Calu3 (cell line): ENCODE results near the gene ADAMTS7. TPM values are rescaled to one million over a fixed set of nuclear protein-coding genes. Genes with fewer than 3 reads are reported as not detected.
"Not testable (repeated sequence)": the region's sequence is repeated elsewhere in the genome, so short reads cannot be mapped to it uniquely, and the experiment has no call there.

Experiments
- BruUV-seq: library from RNA; stranded (reverse); fragments of 400-500 nt; replicated peaks from 2 replicates; lab custom pipeline; 2021; lab: Mats Ljungman, UMichigan
- CTCF ChIA-PET: fragments of 300-600 bp; sonication (Branson Sonifier 250); formaldehyde crosslinking; loops from one replicate; lab custom pipeline; 2022; ENCODE audit warnings: antibody characterized with exemption; lab: Charles Lee
- DNase-seq: peaks from one replicate; pipeline ENCODE4 v3.0.0; 2022
- H3K27ac Mint-ChIP-seq: one replicate; pipeline ENCODE4 v1.8.0; 2022; ENCODE audit warnings: mixed read lengths; ENCODE audit not compliant: unreplicated experiment
- H3K27me3 Mint-ChIP-seq: one replicate; pipeline ENCODE4 v1.8.0; 2022; ENCODE audit warnings: mixed read lengths; ENCODE audit not compliant: unreplicated experiment
- H3K36me3 Mint-ChIP-seq: one replicate; pipeline ENCODE4 v1.8.0; 2022; ENCODE audit warnings: mild to moderate bottlenecking, moderate library complexity, mixed read lengths; ENCODE audit not compliant: insufficient read depth, unreplicated experiment
- H3K4me1 Mint-ChIP-seq: one replicate; pipeline ENCODE4 v1.8.0; 2022; ENCODE audit warnings: mild to moderate bottlenecking, low read depth, mixed read lengths; ENCODE audit not compliant: unreplicated experiment
- H3K4me3 Mint-ChIP-seq: one replicate; pipeline ENCODE4 v1.8.0; 2022; ENCODE audit warnings: mild to moderate bottlenecking, low read depth, moderate library complexity, mixed read lengths; ENCODE audit not compliant: unreplicated experiment
- H3K9me3 Mint-ChIP-seq: one replicate; pipeline ENCODE4 v1.8.0; 2022; ENCODE audit warnings: low read depth, mixed read lengths; ENCODE audit not compliant: unreplicated experiment
- intact Hi-C: fragments of 100-400 bp; cut with micrococcal nuclease; formaldehyde crosslinking; loops from one replicate; pipeline ENCODE4 v1.10.0; 2022; ENCODE audit not compliant: unreplicated experiment
- total RNA-seq: library from RNA; stranded (reverse); gene quantifications from 2 replicates; pipeline ENCODE4 v1.2.3, GENCODE V29; 2022
- TF ChIP-seq, protein P1 (sequence below): fragments of 200-600 bp; IDR thresholded peaks from one replicate; pipeline ENCODE4 v1.8.0; 2022; ENCODE audit warnings: antibody characterized with exemption; ENCODE audit not compliant: unreplicated experiment

ADAMTS7 gene
- total RNA-seq, 1 experiment from 2014 or later, result 1.4 TPM

DNA sequence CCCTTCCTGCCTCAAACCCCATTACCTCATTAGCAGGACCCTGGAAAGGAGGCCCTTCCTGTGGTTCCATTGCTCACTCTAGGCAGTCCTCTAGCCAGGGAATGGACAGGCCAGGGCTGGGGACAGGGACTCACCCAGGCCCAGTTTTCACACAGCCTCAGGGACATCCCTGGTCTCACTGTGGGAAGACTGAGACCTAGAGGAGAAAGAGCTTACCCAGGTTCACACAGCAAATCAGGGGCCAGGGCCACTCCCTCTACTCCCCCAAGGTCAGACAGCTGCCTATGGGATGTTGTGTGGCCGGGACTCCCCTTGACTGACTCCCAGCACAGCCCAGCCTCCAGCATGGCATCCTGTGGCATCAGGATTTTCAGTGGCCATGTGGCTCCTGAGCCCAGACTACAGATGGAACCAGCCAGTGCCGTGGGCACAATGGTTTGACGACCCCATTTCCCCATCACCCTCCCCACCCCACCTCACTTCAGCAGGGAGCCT lies 49.3 kb downstream of the ADAMTS7 start:
- intact Hi-C loops, result no loop called here
- TF ChIP-seq, protein P1, sequence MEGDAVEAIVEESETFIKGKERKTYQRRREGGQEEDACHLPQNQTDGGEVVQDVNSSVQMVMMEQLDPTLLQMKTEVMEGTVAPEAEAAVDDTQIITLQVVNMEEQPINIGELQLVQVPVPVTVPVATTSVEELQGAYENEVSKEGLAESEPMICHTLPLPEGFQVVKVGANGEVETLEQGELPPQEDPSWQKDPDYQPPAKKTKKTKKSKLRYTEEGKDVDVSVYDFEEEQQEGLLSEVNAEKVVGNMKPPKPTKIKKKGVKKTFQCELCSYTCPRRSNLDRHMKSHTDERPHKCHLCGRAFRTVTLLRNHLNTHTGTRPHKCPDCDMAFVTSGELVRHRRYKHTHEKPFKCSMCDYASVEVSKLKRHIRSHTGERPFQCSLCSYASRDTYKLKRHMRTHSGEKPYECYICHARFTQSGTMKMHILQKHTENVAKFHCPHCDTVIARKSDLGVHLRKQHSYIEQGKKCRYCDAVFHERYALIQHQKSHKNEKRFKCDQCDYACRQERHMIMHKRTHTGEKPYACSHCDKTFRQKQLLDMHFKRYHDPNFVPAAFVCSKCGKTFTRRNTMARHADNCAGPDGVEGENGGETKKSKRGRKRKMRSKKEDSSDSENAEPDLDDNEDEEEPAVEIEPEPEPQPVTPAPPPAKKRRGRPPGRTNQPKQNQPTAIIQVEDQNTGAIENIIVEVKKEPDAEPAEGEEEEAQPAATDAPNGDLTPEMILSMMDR, result no peak
- CTCF ChIA-PET, result no interaction called here
- H3K4me3 Mint-ChIP-seq, result no peak overlapping the region
- no peak overlapping the region for H3K27ac Mint-ChIP-seq
- H3K4me1 Mint-ChIP-seq, result no peaks in the 10 kb centered on the region
- no peaks in the 10 kb centered on the region for H3K36me3 Mint-ChIP-seq
- H3K27me3 Mint-ChIP-seq, result peaks cover 9% of the 10 kb centered on the region
- no TSS peak for BruUV-seq
- DNase-seq, result no peak
- H3K9me3 Mint-ChIP-seq, result no peaks in the 10 kb centered on the region

DNA sequence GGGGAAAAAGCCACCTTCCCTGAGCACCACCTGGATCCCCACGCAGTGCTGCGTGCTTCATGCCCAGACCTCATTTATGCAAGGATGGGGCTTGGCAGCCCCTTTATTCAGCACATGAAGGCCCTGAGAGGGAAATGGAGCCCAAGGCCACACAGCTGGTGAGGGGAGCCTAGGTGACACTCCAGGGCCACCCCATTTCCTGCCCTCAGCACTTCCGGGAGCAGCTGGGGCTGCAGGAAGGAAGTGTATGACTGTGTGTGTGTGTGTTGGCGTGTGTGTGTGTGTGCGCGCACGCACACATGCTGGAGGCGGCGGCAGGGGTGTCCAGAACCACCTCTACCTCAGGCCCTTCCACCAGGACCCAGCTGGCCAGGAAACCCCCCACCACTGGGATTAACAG lies 49.8 kb downstream of the ADAMTS7 start:
- H3K27ac Mint-ChIP-seq, H3K36me3 Mint-ChIP-seq, H3K9me3 Mint-ChIP-seq, intact Hi-C loops, BruUV-seq, H3K4me1 Mint-ChIP-seq, H3K27me3 Mint-ChIP-seq, H3K4me3 Mint-ChIP-seq, CTCF ChIA-PET, DNase-seq: not testable (repeated sequence)

DNA sequence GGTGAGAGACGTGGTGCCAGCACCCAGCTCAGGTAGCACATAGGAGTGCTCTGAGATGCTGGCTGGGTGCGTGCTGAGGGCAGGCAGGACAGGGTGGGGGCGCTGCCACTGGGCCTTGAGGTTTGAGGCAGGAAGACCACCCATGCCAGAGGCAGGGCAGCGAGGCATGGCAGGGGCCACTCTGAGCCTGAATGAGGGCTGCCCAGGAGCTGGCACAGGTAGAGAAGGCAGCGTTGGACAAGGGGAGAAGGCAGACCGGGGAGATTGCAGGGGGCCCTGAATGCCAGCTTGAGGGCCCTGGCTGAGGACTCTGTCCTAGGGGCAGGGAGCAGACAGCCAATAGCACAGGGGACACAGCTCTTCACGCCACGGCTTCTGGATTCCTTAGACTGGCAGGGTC lies 50.2 kb downstream of the ADAMTS7 start:
- Mint-ChIP-seq H3K9me3 (no peaks in the 10 kb centered on the region), H3K4me3 (no peak overlapping the region), H3K4me1 (no peaks in the 10 kb centered on the region), H3K27me3 (peaks cover 9% of the 10 kb centered on the region), H3K36me3 (no peaks in the 10 kb centered on the region), H3K27ac (no peak overlapping the region)
- TF ChIP-seq, protein P1, result no peak
- intact Hi-C loops, result no loop called here
- CTCF ChIA-PET, result no interaction called here
- DNase-seq, result no peak
- BruUV-seq, result no TSS peak

DNA sequence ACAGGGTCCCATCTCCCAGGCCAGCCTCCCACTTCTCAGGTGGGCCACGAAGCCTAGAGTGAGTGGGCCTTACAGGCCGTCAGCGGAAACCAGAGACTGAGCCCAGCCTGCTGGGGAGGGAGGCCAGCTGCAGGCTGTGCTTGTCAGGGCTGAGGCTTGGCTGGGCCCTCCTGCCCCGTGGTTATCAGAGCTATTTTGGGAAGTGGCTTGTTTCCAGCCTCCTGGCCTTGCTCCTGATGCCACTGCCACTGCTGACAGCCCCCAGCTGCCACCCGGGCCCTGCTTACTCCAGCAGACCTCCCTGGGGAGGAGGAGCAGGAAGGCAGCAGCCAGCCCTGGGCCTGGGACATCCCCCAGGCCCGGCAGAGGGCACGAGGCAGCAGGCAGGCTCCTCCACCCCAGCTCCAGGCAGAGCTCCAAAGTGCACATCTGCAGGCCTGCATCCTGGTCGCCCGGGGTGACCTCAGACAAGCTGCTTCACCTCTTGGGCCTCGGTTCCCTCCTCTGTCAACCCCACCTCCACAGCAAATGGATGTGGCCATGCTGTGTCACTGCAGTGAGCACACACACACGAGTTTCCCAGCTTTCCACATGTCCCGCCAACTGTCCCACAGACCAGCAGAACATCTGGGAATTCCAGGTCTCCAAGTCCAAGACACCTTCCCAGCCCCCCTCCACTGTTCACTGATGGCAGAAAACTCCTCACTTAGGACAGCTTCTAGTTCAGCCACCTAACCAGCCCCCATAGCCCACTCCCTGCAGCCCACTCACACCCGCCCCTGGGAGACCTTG lies 51.0 kb downstream of the ADAMTS7 start:
- H3K9me3 Mint-ChIP-seq, H3K27ac Mint-ChIP-seq, DNase-seq, intact Hi-C loops, CTCF ChIA-PET, H3K36me3 Mint-ChIP-seq, BruUV-seq, H3K27me3 Mint-ChIP-seq, H3K4me3 Mint-ChIP-seq, H3K4me1 Mint-ChIP-seq: not testable (repeated sequence)

DNA sequence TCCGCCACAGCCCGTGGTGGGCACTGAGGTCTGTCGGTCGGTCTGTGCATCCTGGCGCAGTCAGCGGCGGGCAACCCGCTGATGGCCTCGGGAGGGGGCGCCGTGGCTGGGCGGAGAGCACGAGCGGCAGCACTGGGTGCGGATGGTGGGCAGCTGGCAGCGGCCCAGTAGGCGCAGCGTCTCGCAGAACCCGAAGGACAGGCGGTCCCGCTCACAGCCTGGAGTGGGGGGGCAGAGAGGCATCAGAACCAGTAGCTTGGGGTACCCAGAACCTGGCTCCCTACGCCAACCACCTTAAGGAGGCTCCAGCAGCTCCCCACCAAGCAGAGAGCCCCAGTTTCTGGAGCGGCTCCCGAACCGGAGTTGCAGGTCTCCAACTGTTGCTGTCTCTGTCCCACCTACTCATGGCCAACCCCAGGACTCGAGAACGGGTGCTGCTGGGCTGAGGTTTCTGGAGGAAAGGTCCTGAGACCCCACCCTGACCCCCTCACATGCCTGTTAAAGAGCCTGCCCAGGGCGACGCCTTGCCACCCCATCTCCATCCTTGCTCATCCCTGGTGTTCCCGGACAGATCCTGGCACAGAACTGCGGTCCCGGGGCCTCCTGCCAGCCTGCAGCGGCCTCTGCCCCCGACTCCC lies 51.8 kb downstream of the ADAMTS7 start:
- H3K27ac Mint-ChIP-seq, H3K4me1 Mint-ChIP-seq, intact Hi-C loops, BruUV-seq, H3K27me3 Mint-ChIP-seq, H3K9me3 Mint-ChIP-seq, DNase-seq, H3K4me3 Mint-ChIP-seq, CTCF ChIA-PET, H3K36me3 Mint-ChIP-seq: not testable (repeated sequence)
